GM12891 (cell line): ENCODE measurements around the gene FDPS.

Source experiments
- DNase-seq: peaks from one replicate; pipeline ENCODE4 v3.0.0; 2011; ENCODE audit warnings: low spot score; ENCODE audit not compliant: insufficient read length
- FAIRE-seq: peaks from 2 replicates; lab custom pipeline; 2011; peaks lifted over from hg19 to GRCh38; lab: Jason Lieb, UNC
- PAX5 ChIP-seq: IDR thresholded peaks from 2 replicates; pipeline ENCODE4 v1.6.1; 2011; ENCODE audit warnings: low read length, moderate library complexity, mild to moderate bottlenecking; ENCODE audit not compliant: insufficient read depth, severe bottlenecking
- POLR2A ChIP-seq: IDR thresholded peaks from 2 replicates; pipeline ENCODE4 v1.6.1; 2011; ENCODE audit warnings: low read depth, low read length, control low read depth
- POLR2AphosphoS5 ChIP-seq: IDR thresholded peaks from 2 replicates; pipeline ENCODE4 v1.6.1; 2011; ENCODE audit warnings: low read depth, low read length, control low read depth
- POU2F2 ChIP-seq: IDR thresholded peaks from 2 replicates; pipeline ENCODE4 v1.6.1; 2011; ENCODE audit warnings: low read depth, mild to moderate bottlenecking, control low read depth, low read length, moderate library complexity
- SPI1 ChIP-seq: IDR thresholded peaks from 2 replicates; pipeline ENCODE4 v1.6.1; 2011; ENCODE audit warnings: low read depth, low read length, control low read depth
- TAF1 ChIP-seq: IDR thresholded peaks from 2 replicates; pipeline ENCODE4 v1.6.1; 2011; ENCODE audit warnings: low read depth, low read length, control low read depth

The FDPS gene

DNA sequence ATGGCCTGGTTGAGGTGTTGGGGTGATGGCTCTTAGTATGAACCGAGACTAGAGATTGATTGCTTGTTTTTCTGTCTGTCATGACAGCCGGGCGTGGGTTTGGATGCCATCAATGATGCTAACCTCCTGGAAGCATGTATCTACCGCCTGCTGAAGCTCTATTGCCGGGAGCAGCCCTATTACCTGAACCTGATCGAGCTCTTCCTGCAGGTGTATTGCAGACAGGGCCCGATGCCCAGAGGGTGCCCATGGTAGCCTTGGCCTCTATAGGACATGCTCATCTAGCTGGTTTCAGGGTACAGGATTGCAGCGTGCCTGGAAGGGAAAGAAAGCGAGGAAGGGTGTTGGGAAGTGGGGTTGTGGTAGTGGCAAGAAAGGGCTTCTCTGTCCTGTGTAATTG, 9.4 kb downstream of the FDPS start:
- FAIRE-seq (no peak), DNase-seq (no peak)
- no peak for TF ChIP-seq POLR2AphosphoS5
- no peak for TF ChIP-seq PAX5
- no peak for TF ChIP-seq TAF1
- no peak for TF ChIP-seq SPI1
- no peak for TF ChIP-seq POLR2A
- no peak for TF ChIP-seq POU2F2

DNA sequence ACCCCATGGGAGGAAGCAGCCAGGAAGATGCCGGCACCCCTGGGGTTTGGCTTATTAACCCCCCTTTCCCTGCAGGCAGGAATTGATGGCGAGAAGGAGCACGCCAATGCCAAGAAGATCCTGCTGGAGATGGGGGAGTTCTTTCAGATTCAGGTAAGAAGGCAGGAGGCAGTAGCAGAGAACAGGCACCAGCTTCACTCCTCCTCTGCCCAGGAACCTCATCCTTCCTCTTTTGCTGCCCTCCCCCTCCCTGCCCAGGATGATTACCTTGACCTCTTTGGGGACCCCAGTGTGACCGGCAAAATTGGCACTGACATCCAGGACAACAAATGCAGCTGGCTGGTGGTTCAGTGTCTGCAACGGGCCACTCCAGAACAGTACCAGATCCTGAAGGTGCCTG, 10.9 kb downstream of the FDPS start:
- FAIRE-seq (no peak), DNase-seq (no peak)
- TF ChIP-seq TAF1, result no peak
- TF ChIP-seq POLR2AphosphoS5, result no peak
- no peak for TF ChIP-seq SPI1
- no peak for TF ChIP-seq POLR2A
- no peak for TF ChIP-seq POU2F2

DNA sequence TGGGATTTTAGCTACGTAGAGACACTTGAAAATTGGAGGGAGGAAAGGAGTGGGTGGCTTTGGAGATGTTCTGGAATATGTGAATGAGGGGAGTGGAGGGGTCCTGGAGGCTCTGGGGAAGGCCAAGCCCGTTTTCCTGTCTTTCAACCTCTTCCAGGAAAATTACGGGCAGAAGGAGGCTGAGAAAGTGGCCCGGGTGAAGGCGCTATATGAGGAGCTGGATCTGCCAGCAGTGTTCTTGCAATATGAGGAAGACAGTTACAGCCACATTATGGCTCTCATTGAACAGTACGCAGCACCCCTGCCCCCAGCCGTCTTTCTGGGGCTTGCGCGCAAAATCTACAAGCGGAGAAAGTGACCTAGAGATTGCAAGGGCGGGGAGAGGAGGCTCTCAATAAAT, 11.6 kb downstream of the FDPS start:
- FAIRE-seq, result no peak
- TF ChIP-seq PAX5, result no peak
- no peak for DNase-seq

DNA sequence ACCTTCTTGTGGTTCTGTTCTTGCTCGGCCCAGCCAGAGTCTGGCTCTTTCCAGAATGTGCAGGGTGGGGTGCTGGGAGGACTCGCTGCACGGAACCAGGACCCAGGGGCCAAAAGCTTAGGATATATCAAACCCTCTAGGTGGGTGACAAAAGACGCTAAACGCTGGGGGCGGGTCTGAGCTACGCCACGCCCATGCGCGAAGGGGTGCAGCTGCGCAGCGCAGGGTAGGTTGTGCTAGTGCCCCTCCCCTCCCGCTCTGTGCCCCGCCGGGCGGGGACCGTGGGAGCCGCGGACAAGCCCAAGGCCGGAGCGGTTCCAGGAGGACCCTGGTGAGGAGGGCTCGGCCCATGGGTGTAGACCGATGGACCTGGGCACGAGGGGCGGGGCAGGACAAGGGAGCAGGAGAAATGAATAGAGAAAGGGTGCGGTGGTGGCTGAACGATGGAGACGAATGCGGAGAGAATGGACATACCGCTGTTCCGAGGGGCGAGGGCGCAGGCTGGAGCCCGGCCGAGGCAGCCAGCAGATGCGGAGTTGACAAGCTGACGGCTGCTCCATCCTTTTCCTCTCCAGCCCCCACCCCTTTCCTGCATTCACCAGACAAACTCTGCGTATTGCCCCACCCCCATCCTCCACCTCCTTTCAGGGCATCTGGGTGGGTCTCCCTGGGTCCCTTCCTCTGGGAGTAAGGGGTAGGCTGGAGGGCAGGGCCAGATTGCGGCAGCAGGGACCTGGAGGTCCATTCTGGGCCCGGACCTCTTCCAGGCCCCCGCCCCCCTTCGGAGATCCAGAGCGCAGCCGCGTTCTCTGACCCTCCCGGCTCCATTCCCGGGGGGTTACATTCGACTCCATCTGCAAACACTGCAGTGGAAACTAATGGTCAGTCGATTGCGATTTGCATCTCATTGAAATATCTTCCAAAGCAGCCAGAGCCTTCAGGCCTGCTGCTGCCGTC, 12.3 kb downstream of the FDPS start, which contains the start of gene RUSC1:
Gene RUSC1 (plus strand): TSS at position 234 of the 957 bp plus-strand sequence. CDS start 880 bp downstream, outside the sequence.
- FAIRE-seq (peak; percentile 89), DNase-seq (peak; percentile 79)
- TF ChIP-seq POLR2AphosphoS5 (no peak; the same call in 1 of the 2 replicates), SPI1 (no peak), POLR2A (0 out of 2 replicates have a peak, but pooled peaks have one; percentile 33)

DNA sequence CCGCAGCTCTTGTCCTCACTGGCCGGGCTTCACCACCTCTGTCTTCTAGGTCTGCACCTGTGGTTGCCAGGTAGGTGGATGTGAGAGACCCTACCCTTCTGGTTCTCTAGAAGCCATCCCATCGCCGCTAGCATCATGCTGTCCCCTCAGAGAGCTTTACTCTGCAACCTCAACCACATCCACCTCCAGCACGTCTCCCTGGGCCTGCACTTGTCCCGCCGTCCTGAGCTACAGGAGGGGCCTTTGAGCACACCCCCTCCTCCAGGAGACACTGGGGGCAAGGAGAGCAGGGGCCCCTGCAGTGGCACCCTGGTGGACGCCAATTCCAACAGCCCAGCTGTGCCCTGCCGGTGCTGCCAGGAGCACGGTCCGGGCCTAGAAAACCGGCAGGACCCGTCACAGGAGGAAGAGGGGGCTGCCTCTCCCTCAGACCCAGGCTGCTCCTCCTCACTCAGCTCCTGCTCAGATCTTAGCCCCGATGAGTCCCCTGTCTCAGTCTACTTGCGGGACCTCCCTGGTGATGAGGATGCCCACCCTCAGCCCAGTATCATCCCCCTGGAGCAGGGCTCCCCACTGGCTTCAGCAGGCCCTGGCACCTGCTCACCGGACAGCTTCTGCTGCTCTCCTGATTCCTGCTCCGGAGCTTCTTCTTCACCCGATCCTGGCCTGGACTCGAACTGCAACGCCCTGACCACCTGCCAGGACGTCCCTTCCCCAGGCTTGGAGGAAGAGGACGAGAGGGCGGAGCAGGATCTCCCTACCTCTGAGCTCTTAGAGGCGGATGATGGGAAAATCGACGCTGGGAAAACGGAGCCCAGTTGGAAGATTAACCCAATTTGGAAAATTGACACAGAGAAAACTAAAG, 13.2 kb downstream of the FDPS start:
- DNase-seq (no peak), FAIRE-seq (no peak)
- TF ChIP-seq TAF1 (no peak), POLR2AphosphoS5 (no peak), POU2F2 (no peak), POLR2A (no peak), SPI1 (no peak), PAX5 (no peak)

DNA sequence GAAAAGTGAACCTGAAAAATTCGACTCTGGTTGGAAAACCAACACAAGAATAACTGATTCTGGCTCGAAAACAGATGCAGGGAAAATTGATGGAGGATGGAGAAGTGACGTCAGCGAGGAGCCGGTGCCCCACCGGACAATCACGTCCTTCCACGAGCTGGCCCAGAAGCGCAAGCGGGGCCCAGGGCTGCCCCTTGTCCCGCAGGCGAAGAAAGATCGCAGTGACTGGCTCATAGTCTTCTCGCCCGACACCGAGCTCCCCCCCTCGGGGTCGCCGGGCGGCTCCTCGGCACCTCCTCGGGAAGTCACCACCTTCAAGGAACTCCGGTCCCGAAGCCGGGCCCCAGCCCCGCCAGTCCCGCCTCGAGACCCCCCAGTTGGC, 13.9 kb downstream of the FDPS start:
- TF ChIP-seq POLR2AphosphoS5 (no peak), SPI1 (no peak), PAX5 (no peak), POU2F2 (no peak), TAF1 (no peak), POLR2A (no peak)
- DNase-seq (peak; percentile 39), FAIRE-seq (no peak)

DNA sequence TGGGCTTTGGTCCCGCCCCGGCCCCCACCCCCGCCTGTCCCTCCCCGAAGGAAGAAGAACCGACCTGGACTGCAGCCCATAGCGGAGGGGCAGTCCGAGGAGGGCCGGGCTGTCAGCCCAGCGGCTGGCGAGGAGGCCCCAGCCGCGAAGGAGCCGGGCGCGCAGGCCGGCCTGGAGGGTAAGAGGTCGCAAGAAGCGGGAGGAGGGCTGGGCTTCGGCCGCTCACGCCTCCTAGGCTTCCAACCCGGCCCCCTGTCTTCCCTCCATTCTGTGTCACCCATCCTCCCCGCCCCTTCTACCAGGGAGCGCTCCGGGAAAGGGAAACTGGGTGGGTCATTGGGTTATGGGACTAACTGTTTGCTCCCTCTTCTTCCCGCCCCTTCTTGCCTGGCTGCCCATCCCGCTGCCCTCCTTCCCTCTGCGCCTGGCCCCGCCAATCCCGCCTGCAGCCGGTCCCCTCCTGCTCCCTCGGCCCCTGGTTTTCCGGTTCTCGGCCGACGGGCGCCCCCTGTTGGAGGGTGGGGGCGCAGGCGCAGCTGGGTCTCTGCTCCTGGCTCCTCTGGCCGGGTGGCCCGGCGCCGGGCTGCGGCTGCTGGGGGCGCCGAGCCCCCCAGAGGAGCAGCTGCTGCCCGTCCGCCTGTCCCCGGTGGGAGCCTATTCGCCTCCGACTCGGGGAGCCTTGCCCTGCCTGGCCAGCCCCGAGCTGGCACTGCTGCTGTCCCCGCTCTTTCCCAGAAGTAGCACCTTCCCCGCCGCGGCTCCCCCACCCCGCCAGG, 14.5 kb downstream of the FDPS start:
- TF ChIP-seq POLR2AphosphoS5 (no peak), TAF1 (no peak), POU2F2 (no peak), POLR2A (no peak), SPI1 (no peak), PAX5 (no peak)
- DNase-seq, result peak; percentile 92
- FAIRE-seq, result no peak

DNA sequence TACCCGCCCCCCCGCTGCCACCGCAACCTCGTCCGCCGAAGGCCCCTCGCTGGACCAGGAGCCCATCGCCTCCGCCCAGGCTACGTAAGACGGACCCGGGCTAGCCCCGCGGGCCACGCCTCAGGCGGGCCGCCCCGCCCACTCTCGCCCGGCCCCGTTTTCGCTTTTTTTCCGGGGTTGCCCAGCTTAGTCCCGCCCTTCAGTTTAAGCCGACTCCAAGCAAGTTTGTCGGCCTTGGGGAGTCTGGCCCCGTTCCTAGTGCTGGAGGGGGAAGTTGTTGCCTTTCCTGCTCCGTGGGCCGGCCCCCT, 15.0 kb downstream of the FDPS start:
- FAIRE-seq, result no peak
- DNase-seq, result peak; percentile 81
- TF ChIP-seq POLR2AphosphoS5 (no peak), PAX5 (no peak), TAF1 (no peak), POLR2A (no peak; the same call in 1 of the 2 replicates), POU2F2 (no peak), SPI1 (no peak)

DNA sequence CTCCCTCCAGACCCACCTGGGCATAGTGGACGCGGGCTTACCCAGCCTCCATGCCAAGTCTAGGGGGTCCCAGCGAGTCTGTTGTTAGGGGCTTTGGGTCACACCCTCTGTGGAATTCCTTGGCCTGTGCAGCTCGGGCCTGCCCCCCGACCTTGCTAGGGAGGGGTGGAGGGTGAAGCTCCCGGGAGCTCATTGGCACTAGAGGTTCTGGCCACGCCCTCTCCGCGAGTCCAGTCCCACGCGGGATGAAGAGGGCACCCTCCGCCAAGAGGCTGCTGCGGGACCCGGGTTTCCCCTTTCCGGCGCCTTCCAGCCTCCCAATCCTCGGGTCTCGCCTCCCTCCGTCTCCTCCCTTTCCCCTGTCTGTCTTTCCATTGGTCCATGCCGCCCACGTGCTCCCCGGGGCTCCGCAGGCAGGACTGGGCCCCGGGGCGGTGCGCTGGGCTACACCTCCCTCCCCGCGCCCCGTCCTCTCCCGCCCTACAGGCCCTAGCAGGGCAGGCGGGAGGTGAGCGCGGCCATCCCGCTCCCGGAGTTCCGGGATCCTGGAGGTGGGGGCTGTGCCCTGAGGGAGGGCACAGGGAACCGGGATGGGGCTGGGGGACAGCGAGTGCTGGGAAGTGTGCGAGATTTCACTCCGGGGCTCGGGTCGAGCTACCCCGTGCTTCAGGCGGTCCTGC, 15.5 kb downstream of the FDPS start:
- TF ChIP-seq PAX5, result no peak
- no peak for TF ChIP-seq TAF1
- no peak for TF ChIP-seq SPI1
- TF ChIP-seq POLR2A, result peak; percentile 12; the same call in 1 of the 2 replicates
- 0 out of 2 replicates have a peak, but pooled peaks have one; percentile 5 for TF ChIP-seq POU2F2
- peak; percentile 36; the same call in 1 of the 2 replicates for TF ChIP-seq POLR2AphosphoS5
- FAIRE-seq (peak; percentile 94), DNase-seq (peak; percentile 94)
